Anterior cingulate cortex (tissue), 58 donors: ENCODE measurements around the gene CTNNBL1.

Experiments used
- DNase-seq, 58 donors: peaks; one replicate each; lab custom pipeline; 2025; lab: John Stamatoyannopoulos, UW

Gene CTNNBL1

DNA sequence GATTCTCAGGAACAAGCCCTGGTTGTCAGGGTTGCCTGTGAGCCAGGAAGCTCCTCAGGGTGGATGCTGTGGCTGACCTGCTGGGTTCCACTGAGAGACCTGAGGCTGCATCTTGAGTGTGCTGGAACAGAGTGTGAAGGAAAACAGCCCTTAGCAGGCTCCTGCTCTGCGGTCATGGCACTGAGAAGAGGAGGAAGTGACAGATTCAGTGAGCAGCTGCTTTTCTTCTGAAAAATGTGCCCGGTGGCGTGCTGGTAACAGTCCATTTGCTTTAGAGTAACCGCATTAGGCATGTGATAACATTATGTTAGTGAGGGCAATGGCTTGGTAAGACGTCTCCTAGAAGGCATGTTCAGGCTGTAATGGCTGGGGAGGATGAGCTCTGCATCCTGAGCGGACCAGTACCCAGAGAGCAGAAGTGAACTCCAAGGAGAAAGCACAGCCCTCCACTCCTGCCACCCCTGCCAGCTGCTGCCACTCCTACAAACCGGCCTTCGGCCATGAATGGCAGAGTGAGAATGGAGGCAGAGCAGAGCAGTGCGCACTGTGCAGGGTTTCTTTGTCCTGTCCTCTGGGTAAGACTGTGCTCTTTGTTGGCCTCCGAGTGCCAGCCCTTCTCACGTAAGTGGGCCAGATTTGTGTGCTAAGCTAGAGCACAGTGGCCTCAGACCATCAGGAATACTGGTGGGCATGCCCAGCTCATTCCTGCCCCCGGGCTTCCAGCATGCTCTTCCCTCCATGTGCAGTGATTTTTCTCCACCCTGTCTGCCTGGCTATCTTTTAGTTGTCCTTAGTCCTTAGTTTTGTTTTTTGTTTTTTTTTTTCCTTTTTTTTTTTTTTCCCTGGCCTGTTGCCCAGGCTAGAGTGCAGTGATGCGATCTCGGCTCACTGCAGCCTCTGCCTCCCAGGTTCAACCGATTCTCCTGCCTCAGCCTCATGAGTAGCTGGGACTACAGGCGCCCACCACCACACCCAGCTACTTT is 111.0 kb downstream of the CTNNBL1 start:
- DNase-seq: peak in 37 of 58 donors; percentile 13 to 67 (median 37)

- DNase-seq: no peak
These were observed 113.8 kb downstream of the CTNNBL1 start for GRCh38 chr20:37807471-37808232.

GRCh38 chr20:37808233-37809070 is 114.6 kb downstream of the CTNNBL1 start:
- peak in 5 of 58 donors; percentile 2 to 45 (median 25) for DNase-seq

GRCh38 chr20:37810027-37810426 is 116.2 kb downstream of the CTNNBL1 start:
- no peak for DNase-seq

DNA sequence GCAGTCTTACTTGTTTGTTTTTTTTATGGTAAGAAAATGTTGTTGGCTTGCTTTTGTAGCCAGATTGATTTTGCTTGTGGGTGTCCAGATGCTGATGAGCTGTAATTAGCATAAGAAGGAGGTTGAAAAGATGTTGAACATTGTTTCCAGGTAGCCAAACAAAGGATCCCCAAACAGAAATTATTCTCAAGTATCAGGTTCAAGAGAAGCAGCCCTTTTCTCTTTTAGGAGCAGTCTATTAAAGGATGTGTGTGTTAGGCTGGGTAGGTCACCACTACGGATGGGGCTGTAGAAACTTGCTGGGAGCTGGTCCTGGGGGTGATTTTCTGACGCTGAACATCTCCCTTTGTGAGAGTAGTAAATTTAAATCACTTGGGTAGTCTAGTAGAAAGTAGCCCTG is 122.2 kb downstream of the CTNNBL1 start:
- DNase-seq: no peak

DNA sequence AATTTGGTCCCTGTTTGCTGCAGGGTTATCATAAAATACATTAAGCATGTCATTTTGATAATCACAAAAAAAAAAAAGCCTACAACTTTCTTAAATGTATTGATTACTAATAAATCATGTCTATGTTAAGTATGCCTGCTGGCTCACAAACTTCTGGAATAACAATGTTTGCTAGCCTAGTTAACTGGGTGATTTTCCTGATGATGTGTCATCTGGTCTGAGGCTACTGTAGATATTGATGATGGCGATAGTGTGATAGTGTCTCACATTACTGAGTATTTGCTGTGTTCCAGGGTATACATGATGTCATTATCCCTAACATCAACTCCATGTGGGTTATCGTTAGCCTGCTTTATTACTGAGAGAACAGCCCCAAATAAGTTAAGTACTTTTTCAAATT is 122.9 kb downstream of the CTNNBL1 start:
- no peak for DNase-seq

DNA sequence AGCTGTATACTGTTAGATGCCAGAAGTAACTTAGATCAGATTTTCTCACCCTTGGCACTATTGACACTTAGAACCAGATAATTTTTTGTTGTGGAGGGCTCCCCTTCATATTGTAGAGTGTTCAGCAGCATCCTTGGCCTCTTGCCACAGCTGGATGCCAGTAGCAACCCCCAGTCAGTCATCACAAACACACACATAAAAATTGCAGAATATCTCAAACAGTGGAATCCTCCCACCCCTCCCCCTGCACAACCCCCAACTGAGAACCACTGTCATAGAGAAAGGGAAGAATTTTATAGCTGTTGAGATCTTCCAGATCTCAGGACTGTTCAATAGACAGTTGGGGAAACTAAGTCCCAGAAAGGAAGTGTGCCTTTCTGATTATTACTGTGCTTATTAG is 127.9 kb downstream of the CTNNBL1 start:
- no peak for DNase-seq

GRCh38 chr20:37822141-37822601 is 128.3 kb downstream of the CTNNBL1 start:
- DNase-seq: no peak

GRCh38 chr20:37823296-37823980 is 129.6 kb downstream of the CTNNBL1 start:
- DNase-seq: peak in 6 of 58 donors; percentile 14 to 47 (median 20)

GRCh38 chr20:37827605-37828004 is 133.8 kb downstream of the CTNNBL1 start:
- DNase-seq: no peak

DNA sequence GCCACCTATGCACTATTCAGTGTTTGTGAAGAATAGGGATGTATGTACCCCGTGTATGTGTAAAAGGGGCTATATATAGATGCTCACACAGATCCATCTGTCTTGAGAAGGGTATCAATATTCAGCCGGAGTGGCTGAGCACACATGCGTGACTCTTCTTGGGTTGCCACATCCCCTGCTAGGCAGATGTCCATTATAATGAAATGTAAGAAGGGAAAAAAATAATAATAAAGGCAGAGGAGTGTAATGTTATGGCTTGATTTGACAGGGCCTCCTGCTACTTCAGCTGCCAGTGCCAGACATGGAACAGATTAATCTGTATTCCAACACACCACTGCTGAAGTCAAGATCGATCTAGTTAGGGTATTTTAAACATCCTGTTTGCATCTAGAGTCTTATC is 134.9 kb downstream of the CTNNBL1 start:
- DNase-seq: no peak

DNA sequence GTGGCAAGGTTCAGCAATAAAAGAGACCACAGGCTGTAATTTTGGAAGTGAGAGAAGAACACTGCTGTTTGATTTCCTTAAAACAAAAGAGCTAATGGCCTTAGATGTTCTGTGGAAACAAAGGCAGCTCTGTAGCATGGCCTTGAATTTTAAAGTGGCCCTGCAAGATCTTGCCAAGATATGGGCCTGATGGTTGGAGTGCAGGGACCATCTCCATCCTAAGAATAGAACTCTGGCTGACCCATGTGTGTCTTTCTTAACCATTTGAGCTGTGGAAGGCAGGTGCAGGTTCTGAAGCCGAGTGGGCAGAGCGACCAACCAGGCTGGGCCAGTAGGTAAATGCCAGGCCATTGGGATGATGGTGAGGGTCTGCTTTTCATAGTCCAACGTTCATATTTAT is 135.3 kb downstream of the CTNNBL1 start:
- no peak for DNase-seq

GRCh38 chr20:37833221-37833896 is 139.5 kb downstream of the CTNNBL1 start:
- DNase-seq: no peak

DNA sequence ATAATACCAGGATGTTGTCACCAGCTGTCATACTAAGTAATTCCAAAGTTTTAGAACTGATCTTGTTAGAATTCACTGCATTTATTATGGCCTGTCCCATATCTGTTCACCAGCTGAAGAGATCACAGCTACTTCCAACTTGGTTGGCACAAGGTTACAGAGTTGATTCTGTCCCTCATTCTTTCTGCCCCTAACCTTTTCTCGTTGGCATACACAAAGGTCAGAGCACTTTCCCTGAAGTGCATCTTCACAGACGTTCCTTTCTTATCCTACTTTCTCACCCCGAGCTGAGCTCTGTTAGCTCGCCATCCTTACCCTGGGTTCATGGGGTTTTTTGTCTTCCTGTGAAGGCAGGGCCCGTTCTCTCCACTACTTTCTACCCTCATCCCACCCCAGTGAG is 143.1 kb downstream of the CTNNBL1 start:
- no peak for DNase-seq

DNA sequence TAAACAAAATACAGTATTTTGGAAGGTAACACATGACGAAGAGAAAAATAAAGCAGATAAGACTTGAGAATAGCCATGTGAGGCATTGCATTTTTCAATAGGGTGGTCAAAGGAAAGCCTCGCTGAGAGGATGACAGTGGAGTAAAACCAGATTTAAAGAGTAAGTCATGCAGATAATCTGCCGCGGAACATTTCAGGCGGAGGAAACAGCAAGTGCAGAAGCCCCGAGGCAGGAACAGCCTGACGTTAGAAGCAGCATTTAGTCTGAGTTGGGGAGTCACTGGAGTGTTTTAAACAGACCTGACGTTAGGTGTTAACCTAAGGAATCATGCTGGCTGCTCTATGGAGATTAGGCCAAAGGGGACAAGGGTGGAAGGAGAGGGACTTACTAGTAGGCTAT is 144.1 kb downstream of the CTNNBL1 start:
- DNase-seq: no peak

GRCh38 chr20:37838769-37839431 is 145.1 kb downstream of the CTNNBL1 start:
- DNase-seq: no peak

GRCh38 chr20:37839432-37839827 is 145.6 kb downstream of the CTNNBL1 start:
- DNase-seq: no peak

DNA sequence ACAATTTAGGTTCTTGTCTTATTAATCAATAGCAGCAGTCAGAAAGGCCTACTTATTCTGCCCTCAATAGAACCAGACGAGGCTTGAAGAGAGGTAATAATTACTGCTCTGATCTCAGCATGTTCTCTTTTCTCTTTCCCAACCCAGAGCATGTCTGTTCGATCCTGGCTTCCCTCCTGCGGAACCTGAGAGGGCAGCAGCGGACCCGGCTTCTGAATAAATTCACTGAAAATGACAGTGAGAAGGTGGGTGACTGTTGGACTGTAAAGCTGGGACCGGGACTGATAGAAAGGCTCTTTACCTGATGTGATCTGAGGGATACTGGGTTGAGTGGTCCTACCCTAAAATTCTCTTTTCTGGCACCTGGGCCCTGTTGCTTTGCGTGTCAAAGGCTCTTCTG is 146.1 kb downstream of the CTNNBL1 start:
- DNase-seq: no peak

DNA sequence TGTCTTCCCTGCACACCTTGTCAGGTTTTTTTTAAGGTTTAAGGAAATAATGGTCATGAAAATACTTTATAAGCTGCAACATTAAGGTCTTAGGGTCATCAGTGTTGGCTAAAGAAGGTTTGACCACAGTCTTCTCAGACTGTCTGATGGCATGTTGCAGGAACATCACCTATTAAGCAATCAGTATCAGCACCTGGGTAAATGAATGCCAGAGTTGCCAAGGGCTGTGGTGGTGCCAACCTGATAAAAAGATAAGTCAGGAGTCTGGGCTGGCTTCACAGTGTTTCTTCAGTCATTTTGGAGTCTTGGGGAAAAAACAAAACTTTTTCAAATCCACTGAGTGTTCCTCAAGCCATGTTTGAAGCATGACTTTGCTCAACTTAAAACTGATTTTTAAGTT is 147.6 kb downstream of the CTNNBL1 start:
- no peak for DNase-seq
